Right lung (tissue), 5 donors: Measurements from ENCODE around the gene DNPH1. TPM values are rescaled to one million over a fixed set of nuclear protein-coding genes. Genes with fewer than 3 reads are reported as not detected.

Source experiments
- DNase-seq, 2 donors: peaks; one replicate each; pipeline ENCODE4 v3.0.0-alpha.2; 2013
- polyA plus RNA-seq, 5 donors: library from polyadenylated mRNA; unstranded; fragments of 120-200 nt; gene quantifications; one replicate each; pipeline versions ENCODE4 v1.2.1 to v1.2.3, GENCODE V29; 2013; ENCODE audit warnings: inconsistent platforms in 1 of 5, low replicate concordance in 1 of 5; ENCODE audit not compliant: insufficient read length in 5 of 5, insufficient read depth in 1 of 5

DNPH1 gene
- polyA plus RNA-seq, 5 donors: 21.3 to 44.9 (median 28.6) TPM

- DNase-seq: no peak
Measured at GRCh38 chr6:43248101-43248500, 18.8 kb upstream of the DNPH1 start.

DNA sequence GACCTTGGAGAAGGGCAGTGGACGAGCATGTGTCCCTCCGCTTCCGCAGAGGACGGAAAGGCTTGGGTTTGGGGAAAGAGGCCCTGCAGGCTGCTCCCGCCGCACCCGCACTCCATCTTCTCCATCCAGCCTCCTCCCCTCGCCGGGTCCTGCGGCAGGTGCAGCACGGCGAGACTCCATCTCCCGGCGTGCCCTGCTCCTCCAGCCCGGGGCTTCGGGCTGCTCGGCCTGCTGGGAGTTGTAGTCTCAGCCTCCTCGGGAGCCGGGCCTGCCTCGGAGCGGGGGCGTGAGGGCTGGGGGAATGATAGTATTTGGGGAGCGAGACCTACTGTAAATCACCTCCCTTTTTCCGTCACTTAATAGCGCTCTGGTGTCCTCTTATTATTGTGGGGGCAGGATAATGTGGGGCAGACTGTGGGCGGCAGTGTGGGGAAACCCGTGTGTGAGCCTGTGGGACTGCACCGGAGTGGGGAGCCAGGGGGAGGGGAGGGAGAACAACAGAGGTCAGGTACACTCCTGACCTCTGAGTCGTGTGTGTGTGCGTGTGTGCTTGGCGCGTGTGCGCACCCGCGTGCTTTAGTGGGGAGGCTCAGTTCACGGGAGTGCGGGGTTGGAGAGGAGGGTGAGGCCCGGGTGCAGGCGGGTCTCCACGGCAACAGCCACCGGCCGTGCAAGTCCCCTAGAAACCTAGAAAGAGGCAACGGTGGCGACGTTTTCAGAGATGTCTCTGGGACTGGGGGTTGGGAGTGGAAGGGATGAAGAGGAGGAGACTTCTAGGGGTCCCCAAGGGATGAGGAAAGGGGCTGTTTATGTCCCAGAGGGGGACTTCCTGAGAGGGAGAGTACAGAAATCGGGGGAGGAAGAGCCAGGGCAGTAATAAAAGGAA is 18.1 kb upstream of the DNPH1 start:
- DNase-seq: peak in 1 of 2 donors; percentile 51

DNA sequence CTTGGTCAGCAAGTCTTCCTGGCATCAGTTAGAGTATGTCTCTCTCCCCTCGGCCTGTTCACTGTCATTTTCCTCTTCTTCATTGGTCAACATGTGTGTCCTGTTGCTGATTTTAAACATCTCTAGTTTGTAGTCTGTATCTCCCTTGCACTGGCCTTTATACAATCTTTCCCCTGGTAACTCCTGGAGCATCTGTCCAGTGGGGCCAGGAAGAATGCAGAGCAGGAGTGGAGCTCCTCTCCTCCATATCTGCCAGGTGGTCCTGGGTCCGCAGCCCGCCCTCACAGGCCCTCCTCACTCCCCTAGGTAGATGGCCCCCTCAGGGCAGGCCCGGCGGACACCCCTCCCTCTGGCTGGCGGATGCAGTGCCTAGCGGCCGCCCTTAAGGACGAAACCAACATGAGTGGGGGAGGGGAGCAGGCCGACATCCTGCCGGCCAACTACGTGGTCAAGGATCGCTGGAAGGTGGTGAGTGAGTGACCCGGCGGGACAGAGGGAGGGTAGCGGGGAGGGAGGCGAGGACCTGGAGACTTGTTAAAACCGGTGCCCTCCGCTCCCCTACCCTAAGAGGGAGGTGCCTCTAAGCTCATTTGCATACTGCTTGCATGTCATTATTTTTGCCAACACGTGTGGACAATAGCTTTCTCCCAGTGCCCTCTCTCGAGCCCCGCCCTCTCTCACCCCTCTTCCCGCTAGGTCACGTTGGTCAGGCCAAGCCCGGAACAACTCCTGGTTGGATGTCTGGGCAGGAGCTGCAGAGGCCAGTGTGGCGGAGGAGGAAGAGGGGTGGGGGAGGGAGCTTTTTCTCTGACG is 17.2 kb upstream of the DNPH1 start:
- DNase-seq: peak; percentile 30 to 34

DNA sequence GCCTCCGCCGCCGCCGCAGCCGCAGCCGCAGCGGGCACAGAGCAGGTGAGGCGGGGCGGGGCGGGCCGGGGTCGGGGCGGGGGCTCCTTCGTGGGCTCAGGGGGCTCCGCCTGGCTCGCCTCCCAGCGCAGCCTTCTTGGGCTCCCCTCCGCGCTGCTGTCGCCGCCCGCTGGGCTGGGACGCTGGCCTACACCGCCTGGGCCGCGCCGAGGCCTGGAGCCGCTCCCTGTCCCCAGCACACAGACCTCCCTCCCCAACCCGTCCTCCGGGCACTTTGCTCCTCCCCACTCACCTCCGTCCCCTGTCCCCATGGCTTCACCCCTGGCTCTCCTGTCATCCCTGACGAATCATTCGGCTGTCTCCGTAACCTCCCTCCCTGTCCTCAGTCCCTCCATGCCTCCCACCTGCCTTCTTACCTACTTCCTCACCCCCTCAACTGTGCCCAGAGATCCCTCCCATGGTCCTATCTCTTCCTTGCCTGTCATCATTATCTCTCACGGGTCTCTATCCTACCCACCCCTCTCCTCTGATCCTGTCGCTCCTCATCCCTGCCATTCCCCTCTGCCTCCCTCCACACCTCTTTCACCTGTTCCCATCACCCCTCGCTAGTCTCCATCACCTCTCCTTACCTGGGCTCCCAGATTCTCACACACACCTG is 14.5 kb upstream of the DNPH1 start:
- DNase-seq: no peak

DNA sequence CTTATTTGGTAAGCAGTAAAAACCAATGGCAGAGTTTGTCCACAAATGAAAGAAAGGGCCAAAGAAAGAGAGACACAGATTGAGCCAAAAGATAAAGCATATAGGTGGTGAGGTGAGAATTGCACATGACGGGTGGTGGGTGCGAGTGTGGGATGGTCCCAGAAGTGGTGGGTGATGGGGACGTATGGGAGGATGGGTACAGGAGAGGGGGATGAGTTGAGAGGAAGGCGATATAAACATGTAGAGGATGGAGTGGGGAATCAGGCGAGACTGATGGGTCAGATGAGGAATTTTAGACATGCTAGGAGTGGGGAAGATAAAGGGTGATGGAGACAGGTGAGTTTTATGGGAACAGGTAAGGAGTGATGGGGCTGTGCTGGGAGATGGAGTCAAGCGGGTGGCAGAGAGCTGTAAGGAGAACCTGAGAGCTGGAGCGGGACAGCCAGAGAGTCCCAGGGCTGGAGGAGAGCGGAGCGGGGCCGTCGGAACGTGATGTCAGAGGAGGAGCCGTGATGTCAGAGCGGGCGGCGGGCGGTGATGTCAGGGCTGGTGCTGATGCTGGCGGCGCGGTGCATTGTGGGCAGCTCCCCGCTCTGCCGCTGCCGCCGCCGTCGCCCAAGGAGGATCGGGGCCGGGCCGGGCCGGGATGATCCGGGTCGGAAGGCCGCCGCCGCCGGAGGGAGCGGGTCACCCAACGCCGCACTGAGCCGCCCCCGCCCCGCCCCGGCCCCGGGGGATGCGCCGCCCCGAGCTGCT is 13.8 kb upstream of the DNPH1 start, which contains the start of gene TTBK1:
TSS of gene TTBK1 (plus strand) at position 574 of the 756 bp plus-strand sequence. CDS start 3,180 bp downstream, outside the sequence.
- no peak for DNase-seq

DNA sequence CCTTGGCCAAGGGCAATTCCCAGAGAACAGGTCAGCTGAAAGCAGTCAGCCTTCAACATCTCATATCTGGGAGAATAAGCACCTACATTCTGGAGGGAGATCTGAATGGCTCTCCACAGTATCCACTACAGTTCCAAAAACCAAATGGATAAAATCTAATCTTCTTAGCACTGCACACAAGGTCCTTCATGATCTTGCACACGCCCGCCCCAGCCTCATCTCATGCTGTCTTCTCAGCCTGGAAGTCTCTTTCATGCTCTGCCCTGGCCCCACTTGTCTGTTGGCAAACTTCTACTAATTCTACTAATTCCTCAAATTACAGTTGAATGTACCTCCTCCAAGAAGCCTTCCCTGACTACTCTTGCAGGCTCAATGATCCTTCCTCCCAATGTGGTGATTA is 12.2 kb upstream of the DNPH1 start:
- no peak for DNase-seq

GRCh38 chr6:43240950-43241349 is 11.7 kb upstream of the DNPH1 start:
- no peak for DNase-seq

GRCh38 chr6:43239054-43239453 is 9.8 kb upstream of the DNPH1 start:
- no peak for DNase-seq

DNA sequence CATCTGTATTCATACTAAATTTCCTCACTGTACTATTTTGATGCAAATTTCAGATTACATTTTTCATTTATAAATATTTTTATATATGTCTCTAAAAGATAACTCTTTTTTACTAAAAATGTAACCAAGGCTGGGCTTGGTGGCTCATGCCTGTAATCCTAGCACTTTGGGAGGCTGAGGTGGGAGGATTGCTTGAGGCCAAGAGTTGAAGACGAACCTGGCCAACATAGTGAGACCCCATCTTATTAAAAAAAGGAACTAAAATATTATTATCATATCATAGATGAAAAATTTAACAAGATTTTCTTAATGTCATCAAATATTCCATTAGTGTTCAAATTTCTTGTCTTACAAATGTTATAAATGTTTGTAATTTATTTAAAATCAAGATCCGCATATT is 6.6 kb upstream of the DNPH1 start:
- no peak for DNase-seq

DNA sequence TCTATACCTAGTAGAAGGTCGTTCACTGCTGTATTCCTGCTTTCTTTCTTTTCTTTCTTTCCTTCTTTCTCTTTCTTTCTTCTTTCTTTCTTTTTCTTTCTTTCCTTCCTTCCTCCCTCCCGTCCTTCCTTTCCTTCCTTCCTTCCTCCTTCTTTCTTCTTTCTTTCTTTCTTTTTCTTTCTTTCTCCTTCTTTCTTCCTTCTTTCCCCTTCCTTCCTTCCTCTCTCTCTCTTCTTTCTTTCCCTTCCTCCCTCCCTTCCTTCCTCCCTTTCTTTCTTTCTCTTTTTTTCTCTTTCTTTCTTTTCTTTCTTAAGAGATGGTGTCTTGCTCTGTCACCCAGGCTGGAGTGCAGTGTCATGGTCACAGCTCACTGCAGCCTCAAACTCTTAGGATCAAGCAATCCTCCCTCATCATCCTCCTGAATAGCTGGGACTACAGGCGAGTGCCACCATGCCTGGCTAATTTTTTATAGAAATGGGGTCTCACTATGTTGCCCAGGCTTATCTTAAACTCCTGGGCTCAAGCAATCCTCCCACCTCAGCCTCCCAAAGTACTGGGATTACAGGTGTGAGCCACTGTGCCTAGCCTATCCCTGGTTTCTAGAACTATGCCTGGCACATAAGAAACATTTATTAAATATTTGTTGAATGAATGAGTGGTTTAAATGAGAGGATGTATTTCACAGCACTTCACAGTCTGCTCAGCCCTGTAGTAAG is 2.6 kb upstream of the DNPH1 start:
- DNase-seq: no peak

DNA sequence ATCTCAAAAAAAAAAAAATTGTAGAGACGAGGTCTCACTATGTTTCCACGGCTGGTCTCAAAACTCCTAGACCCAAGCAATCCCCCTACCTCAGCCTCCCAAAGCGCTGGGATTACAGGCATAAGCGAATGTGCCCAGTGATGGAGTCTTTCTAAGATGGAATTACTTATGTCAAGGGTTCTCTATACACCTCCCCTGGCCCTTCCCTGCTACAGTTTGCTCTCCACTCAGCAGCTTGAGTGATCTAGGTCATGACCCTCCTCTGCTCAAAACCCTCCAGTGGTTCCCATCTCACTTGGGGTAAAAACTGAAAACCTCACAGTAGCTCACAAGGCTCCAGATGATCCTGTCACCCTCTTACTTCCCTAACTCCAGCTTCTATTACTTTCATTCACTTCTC is 1.8 kb upstream of the DNPH1 start:
- DNase-seq: no peak

DNA sequence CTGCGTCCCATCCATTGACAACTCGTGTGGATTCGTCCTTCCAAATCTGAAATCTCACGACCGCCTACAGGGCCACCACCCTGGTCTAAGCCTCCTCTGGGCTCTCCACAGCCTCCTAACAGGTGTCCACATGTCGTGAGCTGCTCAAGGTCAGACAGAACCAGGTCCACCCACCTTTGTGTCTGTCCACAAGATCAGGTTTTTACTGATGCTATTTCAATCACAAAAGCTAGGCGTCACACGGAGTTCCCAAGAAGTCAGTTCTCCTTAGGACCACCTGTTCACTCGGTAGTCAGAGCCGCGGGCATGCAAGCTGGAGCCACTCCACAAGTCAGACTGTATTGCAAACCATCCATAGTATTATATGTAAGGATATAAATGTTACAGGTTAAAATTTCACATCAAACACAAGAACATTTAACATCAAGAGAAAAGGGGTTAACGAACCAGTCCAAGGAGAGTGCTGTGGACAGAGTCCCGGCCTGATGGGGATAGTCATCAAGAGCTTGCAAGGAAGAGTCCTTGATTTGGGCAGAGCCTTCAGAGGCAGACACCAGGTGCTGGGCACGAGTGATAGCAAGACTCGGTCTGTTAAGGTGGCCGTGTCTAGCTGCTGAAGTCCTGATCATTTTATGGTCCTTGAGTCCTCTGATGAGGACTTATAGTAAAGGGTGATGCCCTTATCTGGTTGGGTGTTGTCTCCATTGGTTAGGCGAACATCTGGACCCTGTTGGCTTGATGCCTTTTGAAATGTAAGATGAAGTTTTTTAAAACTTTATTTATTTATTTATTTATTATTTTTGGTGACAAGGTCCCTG is 731 bp upstream of the DNPH1 start:
- DNase-seq: no peak

DNA sequence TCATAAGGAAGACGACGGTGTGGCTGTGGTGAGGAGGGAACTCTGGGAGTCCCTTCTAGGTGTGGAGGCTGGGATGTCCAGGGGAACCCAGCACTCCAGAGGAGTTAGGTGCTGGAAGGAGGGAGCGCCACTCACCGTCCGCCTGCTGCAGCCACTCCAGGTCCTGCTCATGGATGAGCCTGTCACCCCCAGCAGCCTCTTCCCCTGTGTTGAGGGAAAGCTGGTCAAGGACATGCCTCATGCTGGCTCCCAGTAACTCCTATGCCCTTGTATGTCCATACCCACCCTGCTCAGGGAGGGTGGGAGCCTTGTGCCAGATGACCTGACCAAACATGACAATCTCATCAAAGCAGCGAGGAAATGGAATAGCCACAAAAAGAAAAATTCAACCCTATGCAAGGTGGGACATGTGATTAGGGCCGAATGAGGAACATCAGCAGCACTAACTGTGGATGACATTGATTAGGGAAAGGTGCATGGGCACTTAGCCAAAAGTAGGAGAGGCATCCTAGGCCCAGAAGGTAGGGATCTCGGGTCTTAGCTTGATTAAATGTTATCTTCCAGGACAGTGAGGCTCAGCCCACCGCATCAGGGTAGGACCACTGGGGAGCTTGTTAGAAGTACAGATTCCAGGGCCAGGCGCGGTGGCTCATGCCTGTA is 3.0 kb downstream of the DNPH1 start:
- no peak for DNase-seq

- no peak for DNase-seq
Measured at GRCh38 chr6:43223175-43223574, 6.1 kb downstream of the DNPH1 start.

DNA sequence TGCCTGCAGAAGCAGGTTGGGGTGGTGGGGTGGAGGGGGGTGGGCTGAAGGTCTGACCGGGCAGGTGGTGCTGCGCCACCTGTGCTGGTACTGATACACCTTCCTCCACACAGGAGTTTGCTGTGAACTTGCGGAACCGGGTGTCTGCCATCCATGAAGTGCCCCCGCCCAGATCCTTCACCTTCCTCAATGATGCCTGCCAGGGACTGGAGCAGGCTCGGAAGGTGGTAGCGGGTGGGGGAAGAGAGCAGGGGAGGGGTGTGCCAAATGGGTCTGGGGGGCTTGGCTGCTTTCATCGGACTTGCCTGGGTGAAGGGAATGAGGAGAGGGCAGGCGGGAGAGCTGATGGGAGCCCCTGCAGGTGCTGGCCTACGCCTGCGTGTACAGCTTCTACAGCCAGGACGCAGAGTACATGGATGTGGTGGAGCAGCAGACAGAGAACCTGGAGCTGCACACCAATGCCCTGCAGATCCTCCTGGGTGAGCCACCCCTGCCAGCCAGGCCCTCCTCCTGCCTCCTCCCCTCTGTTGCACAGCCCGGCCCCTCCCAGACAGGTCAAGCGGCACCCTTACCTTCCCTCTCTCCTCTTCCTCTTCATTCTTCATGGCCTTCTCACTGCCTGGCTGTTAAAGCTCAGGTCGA is 6.7 kb downstream of the DNPH1 start:
- no peak for DNase-seq

GRCh38 chr6:43221046-43221972 is 8.0 kb downstream of the DNPH1 start:
- no peak for DNase-seq

DNA sequence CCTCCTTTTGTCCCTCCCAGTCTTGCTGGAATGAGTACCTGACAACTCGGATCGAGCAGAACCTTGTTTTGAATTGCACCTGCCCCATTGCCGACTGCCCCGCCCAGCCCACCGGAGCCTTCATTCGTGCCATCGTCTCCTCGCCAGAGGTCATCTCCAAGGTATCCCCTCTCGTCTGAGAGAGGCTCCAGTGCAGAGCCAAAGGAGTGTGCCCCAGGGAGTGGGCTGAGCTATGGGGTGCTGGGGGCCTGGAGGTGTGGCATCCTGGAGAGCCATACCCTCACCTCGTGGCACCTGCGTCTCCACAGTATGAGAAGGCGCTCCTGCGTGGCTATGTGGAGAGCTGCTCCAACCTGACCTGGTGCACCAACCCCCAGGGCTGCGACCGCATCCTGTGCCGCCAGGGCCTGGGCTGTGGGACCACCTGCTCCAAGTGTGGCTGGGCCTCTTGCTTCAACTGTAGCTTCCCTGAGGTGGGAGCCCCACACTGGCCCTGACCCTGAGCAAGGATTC is 8.8 kb downstream of the DNPH1 start:
- no peak for DNase-seq
